ENCODE data around the gene ABCB1.
"Not testable (repeated sequence)": the region's sequence is repeated elsewhere in the genome, so short reads cannot be mapped to it uniquely, and the experiment has no call there.

Gene ABCB1

DNA sequence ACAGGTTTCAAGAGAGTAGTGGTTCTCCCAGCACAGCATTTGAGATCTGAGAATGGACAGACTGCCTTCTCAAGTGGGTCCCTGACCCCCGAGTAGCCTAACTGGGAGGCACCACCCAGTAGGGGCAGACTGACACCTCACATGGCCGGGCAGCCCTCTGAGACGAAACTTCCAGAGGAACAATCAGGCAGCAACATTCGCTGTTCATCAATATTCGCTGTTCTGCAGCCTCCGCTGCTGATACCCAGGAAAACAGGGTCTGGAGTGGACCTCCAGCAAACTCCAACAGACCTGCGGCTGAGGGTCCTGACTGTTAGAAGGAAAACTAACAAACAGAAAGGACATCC, 135.2 kb downstream of the ABCB1 start:
- not testable (repeated sequence) for DNase-seq

- DNase-seq, result peak; percentile 69 to 94 (median 84)
Measured at GRCh38 chr7:87464830-87465533, 135.7 kb downstream of the ABCB1 start.

DNA sequence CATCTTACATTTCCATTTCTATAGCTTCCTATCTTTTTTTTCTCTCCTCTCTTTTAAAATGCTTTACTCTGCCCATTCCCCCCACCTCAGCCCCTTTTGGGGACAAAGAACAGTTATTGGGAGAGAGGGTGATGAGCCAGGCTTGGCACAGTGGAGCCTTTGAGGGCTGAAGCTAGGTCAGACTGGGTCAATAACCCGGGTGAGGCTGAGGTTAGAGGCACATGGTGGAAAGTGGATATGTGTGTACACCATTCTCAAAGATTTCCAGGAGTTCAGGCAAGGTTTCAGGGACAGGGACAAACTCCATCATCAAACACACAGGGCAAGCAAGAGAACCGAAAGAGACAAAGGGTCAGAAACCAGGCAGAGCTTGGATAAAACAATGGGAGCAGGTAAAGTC, 136.7 kb downstream of the ABCB1 start:
- no peak for DNase-seq

DNA sequence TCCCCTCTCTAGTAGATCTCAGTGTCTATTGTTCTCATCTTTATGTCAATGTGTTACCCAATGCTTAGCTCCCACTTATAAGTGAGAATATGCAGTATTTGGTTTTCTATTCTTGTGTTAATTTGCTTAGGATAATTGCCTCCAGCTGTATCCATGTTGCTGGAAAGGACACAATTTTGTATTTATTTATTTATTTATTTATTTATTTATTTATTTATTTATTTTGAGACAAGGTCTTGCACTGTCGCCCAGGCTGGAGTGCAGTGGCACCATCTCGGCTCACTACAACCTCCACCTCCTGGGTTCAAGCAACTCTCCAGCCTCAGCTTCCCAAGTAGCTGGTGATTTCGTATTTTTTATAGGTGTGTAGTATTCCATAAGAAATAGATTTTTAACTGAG, 140.2 kb downstream of the ABCB1 start:
- not testable (repeated sequence) for DNase-seq

DNA sequence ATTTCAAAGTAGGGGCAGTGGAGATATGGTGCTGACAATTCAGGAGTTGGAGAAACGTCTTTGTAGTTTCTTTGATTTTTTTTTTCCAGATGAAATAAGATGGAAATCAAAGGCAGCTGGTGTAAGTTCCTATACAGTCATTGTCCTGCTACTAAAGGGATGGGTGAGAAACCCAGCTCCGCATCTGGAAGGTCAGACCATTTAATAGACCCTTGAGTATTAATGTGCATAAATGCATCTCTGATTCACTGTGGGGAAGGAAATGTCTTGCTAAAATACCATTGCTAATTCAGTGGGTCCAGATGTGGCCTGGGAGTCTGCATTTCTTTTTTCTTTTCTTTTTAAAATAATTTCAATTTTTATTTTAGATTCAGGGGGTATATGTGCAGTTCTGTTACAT, 140.7 kb downstream of the ABCB1 start:
- no peak for DNase-seq

- peak in 1 of 3 experiments; percentile 25 for DNase-seq
Measured at GRCh38 chr7:87458148-87458547, 142.5 kb downstream of the ABCB1 start.

DNA sequence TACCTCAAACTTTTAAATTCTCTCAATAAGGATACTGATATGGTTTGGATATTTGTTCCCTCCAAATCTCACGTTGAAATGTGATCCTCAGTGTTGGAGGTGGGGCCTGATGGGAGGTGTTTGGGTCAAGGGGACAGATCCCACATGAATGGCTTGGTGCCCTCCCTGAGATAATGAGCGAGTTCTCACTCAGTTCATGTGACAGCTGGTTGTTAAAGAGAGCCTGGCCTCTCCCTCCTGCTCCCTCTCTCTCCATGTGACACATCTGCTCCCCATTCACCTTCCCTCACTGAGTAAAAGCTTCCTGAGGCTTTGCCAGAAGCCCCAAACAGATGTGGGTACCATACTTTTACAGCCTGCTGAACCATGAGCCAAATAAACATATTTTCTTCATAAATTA, 144.4 kb downstream of the ABCB1 start:
- no peak for DNase-seq
